K562 (cell line): Measurements from ENCODE around the gene ENG. TPM values are rescaled to one million over a fixed set of nuclear protein-coding genes. Genes with fewer than 3 reads are reported as not detected.
A peak's percentile ranks its signal among the peaks of the same experiment; 100 is the strongest.

ENCODE experiments used
- BCLAF1 ChIP-seq, 2 experiments: fragments of 450-650 bp in 1 of 2; IDR thresholded peaks; 2 replicates each; pipeline ENCODE4 v1.6.1; 2011 to 2017; ENCODE audit warnings: low read depth in 2 of 2, antibody characterized with exemption in 1 of 2, borderline replicate concordance in 1 of 2, low read length in 1 of 2, mild to moderate bottlenecking in 1 of 2, mixed read lengths in 1 of 2; ENCODE audit not compliant: control insufficient read depth in 1 of 2
- EP400 ChIP-seq: fragments of 450-650 bp; IDR thresholded peaks from 2 replicates; pipeline ENCODE4 v1.6.1; 2017; ENCODE audit warnings: antibody characterized with exemption, mild to moderate bottlenecking, moderate library complexity
- FOXK1 ChIP-seq: sonication (generic); formaldehyde crosslinking; IDR thresholded peaks from 2 replicates; pipeline ENCODE4 v1.8.0; 2022; ENCODE audit warnings: missing genetic modification reagents, mild to moderate bottlenecking, borderline replicate concordance
- JUND ChIP-seq, 2 experiments: IDR thresholded peaks; 2 replicates in 1 of 2; 3 replicates in 1 of 2; pipeline ENCODE4 v1.6.1; 2011; ENCODE audit warnings: borderline replicate concordance in 2 of 2, low read depth in 2 of 2, low read length in 2 of 2, improper control_type of control experiment in 1 of 2, missing biosample characterization in 1 of 2, missing genetic modification characterization in 1 of 2, missing genetic modification reagents in 1 of 2
- KAT8 ChIP-seq: fragments of 450-650 bp; IDR thresholded peaks from 2 replicates; pipeline ENCODE4 v1.6.1; 2016; ENCODE audit warnings: low read depth, mild to moderate bottlenecking
- KLF6 ChIP-seq: fragments of 250-450 bp; sonication (Bioruptor Pico); IDR thresholded peaks from 2 replicates; pipeline ENCODE4 v1.4.0; 2020; ENCODE audit warnings: mild to moderate bottlenecking, moderate library complexity, borderline replicate concordance
- MAFK ChIP-seq: IDR thresholded peaks from 2 replicates; pipeline ENCODE4 v1.6.1; 2011; ENCODE audit warnings: low read length, improper control_type of control experiment
- MCM3 ChIP-seq: fragments of 450-650 bp; IDR thresholded peaks from 2 replicates; pipeline ENCODE4 v1.6.1; 2016
- MCM7 ChIP-seq, 2 experiments: fragments of 450-650 bp; IDR thresholded peaks; 2 replicates each; pipeline ENCODE4 v1.6.1; 2016 to 2018
- NR2C2 ChIP-seq, 2 experiments: fragments of 200-800 bp in 1 of 2; sonication (Bioruptor generic) in 1 of 2; sonication (generic) in 1 of 2; formaldehyde crosslinking in 1 of 2; IDR thresholded peaks; 2 replicates each; pipeline versions ENCODE4 v1.6.1 to v1.8.0; 2016 to 2022; ENCODE audit warnings: mild to moderate bottlenecking in 1 of 2, missing compliant biosample characterization in 1 of 2, missing genetic modification characterization in 1 of 2, missing genetic modification reagents in 1 of 2
- RBBP5 ChIP-seq: fragments of 200-600 bp; sonication (generic); IDR thresholded peaks from 2 replicates; pipeline ENCODE4 v1.6.1; 2012; ENCODE audit warnings: borderline replicate concordance, mild to moderate bottlenecking, low read length, control low read depth, inconsistent platforms; ENCODE audit not compliant: insufficient read depth, poor library complexity, severe bottlenecking
- RBM39 ChIP-seq: fragments of 200-400 bp; formaldehyde crosslinking; optimal IDR thresholded peaks from 2 replicates; pipeline ENCODE3; 2018; ENCODE audit warnings: low read depth, low read length
- SNRNP70 ChIP-seq: fragments of 200-400 bp; formaldehyde crosslinking; optimal IDR thresholded peaks from 2 replicates; pipeline ENCODE3; 2017; ENCODE audit warnings: low read depth, low read length
- STAG1 ChIP-seq: sonication (generic); formaldehyde crosslinking; IDR thresholded peaks from 2 replicates; pipeline ENCODE4 v1.5.0; 2020; ENCODE audit warnings: missing genetic modification reagents, borderline replicate concordance
- TBP ChIP-seq: optimal IDR thresholded peaks from 2 replicates; pipeline ENCODE3; 2011; ENCODE audit warnings: low read depth, low read length, improper control_type of control experiment
- ZBTB26 ChIP-seq: fragments of 450-650 bp; formaldehyde crosslinking; IDR thresholded peaks from 2 replicates; pipeline ENCODE4 v1.4.0; 2022; ENCODE audit warnings: missing genetic modification characterization
- ZHX1 ChIP-seq: fragments of 150-350 bp; conservative IDR thresholded peaks from 2 replicates; pipeline ENCODE4 v1.6.1; 2014; ENCODE audit warnings: low read length
- polyA plus RNA-seq, 8 experiments: library from polyadenylated mRNA; depleted of rRNA in 4 of 8; stranded (reverse) in 5 of 8; unstranded in 3 of 8; fragments of >200 nt; fragmentation: Nextera tagmentation in 2 of 8; fragmentation: Illumina TruSeq in 1 of 8; extraction: Ambion mirVana in 2 of 8; extraction: Trizol in 1 of 8; gene quantifications; 2 replicates each; pipeline versions ENCODE4 v1.2.1 to v1.2.3, GENCODE V29; 2011 to 2014; ENCODE audit warnings: inconsistent platforms in 1 of 8, missing spikeins in 1 of 8
- total RNA-seq, 7 experiments: library from RNA; depleted of rRNA in 6 of 7; stranded (reverse); fragments of >200 nt in 6 of 7; fragmentation: Illumina TruSeq in 2 of 7; extraction: Trizol in 2 of 7; gene quantifications; 2 replicates each; pipeline versions ENCODE4 v1.2.1 to v1.2.3, GENCODE V29; 2011 to 2021; ENCODE audit warnings: low replicate concordance in 1 of 7

ENG gene
- total and polyA plus RNA-seq, 9 of the 15 experiments (the other 6 are each of a cell fraction or from before 2014, with no cell fraction given), result 0.04 to 0.40 (median 0.14) TPM; not detected in 1

GRCh38 chr9:127828262-127829031 is 26.0 kb downstream of the ENG start (continued):
- no peak for TF ChIP-seq RBM39
- TF ChIP-seq RBBP5, result peak; percentile 56
- peak; percentile 63; the same call in 1 of the 2 replicates for TF ChIP-seq KLF6 (CRISPR knock-in tag)
- TF ChIP-seq STAG1, result no peak
- no peak for TF ChIP-seq MCM7 (IDR thresholded peaks at IDR 0.05)
- peak; percentile 86 for TF ChIP-seq ZBTB26
- TF ChIP-seq JUND (IDR thresholded peaks at IDR 0.05; ENCODE audit: borderline replicate concordance, low read depth, low read length), result peak; percentile 4; the same call in 1 of the 2 replicates
- no peak; the same call in 2 of the 3 replicates for TF ChIP-seq JUND (tag; IDR thresholded peaks at IDR 0.05; ENCODE audit: borderline replicate concordance, low read depth, low read length)
- no peak for TF ChIP-seq ZHX1
- no peak for TF ChIP-seq MCM3
- peak; percentile 55; the same call in 1 of the 2 replicates for TF ChIP-seq NR2C2 (CRISPR knock-in tag; IDR thresholded peaks at IDR 0.05)
- TF ChIP-seq NR2C2 (tag; IDR thresholded peaks at IDR 0.05), result peak; percentile 48
- no peak for TF ChIP-seq MAFK
- peak; percentile 90 for TF ChIP-seq TBP
- no peak for TF ChIP-seq KAT8
- TF ChIP-seq FOXK1, result no peak
- TF ChIP-seq SNRNP70, result no peak
- peak; percentile 46 for TF ChIP-seq EP400
- TF ChIP-seq BCLAF1 (IDR thresholded peaks at IDR 0.05; ENCODE audit: borderline replicate concordance in 1 of 2, control insufficient read depth in 1 of 2, low read depth in 2 of 2, low read length in 1 of 2), result no peak
